WTC11 (cell line): ENCODE results near the gene CDH13. TPM values are rescaled to one million over a fixed set of nuclear protein-coding genes. Genes with fewer than 3 reads are reported as not detected.

Source experiments
- ATAC-seq: fragments of 200-7000 bp; cut with Tn5 transposase; 2 replicates; pipeline ENCODE4 v1.10.0; 2021; ENCODE audit warnings: mild to moderate bottlenecking, moderate library complexity
- CTCF ChIA-PET: fragments of 300-600 bp; sonication (Branson Sonifier 250); formaldehyde crosslinking; loops from one replicate; lab custom pipeline; 2021; ENCODE audit warnings: antibody characterized with exemption; lab: Charles Lee
- POLR2A ChIA-PET: fragments of 350-600 bp; sonication (Branson Sonifier 250); formaldehyde crosslinking; loops from one replicate; lab custom pipeline; 2021; ENCODE audit warnings: antibody characterized with exemption; lab: Charles Lee
- DNase-seq: peaks from one replicate; pipeline ENCODE4 v3.0.0; 2021; ENCODE audit warnings: low spot score
- H3K27ac Mint-ChIP-seq: 2 replicates; pipeline ENCODE4 v1.8.0; 2021; ENCODE audit warnings: mixed read lengths
- H3K27me3 Mint-ChIP-seq: 2 replicates; pipeline ENCODE4 v1.8.0; 2021; ENCODE audit warnings: low read depth, mild to moderate bottlenecking, moderate library complexity, mixed read lengths
- H3K36me3 Mint-ChIP-seq: 2 replicates; pipeline ENCODE4 v1.8.0; 2021; ENCODE audit warnings: mixed read lengths
- H3K4me1 Mint-ChIP-seq: 2 replicates; pipeline ENCODE4 v1.8.0; 2022; ENCODE audit warnings: mixed read lengths
- H3K4me3 Mint-ChIP-seq: 2 replicates; pipeline ENCODE4 v1.8.0; 2021; ENCODE audit warnings: mild to moderate bottlenecking, moderate library complexity, mixed read lengths
- H3K9me3 Mint-ChIP-seq: 2 replicates; pipeline ENCODE4 v1.8.0; 2021; ENCODE audit warnings: mixed read lengths
- ATF2 ChIP-seq: sonication (generic); formaldehyde crosslinking; IDR thresholded peaks from 2 replicates; pipeline ENCODE4 v1.8.1; 2022; ENCODE audit warnings: low read depth, missing genetic modification reagents, borderline replicate concordance
- EMX1 ChIP-seq: fragments of 250-450 bp; sonication (Bioruptor Pico); IDR thresholded peaks from 2 replicates; pipeline ENCODE4 v1.8.0; 2021; ENCODE audit warnings: mild to moderate bottlenecking
- IRF2 ChIP-seq: sonication (generic); formaldehyde crosslinking; IDR thresholded peaks from 2 replicates; pipeline ENCODE4 v1.8.0; 2022; ENCODE audit warnings: low read depth, missing genetic modification reagents, borderline replicate concordance
- JUN ChIP-seq: sonication (generic); formaldehyde crosslinking; IDR thresholded peaks from 2 replicates; pipeline ENCODE4 v1.8.0; 2023; ENCODE audit warnings: mild to moderate bottlenecking, missing genetic modification reagents
- NFATC4 ChIP-seq: fragments of 250-450 bp; sonication (Bioruptor Pico); IDR thresholded peaks from 2 replicates; pipeline ENCODE4 v1.9.0; 2021; ENCODE audit warnings: mild to moderate bottlenecking
- NR2C2 ChIP-seq: sonication (generic); formaldehyde crosslinking; IDR thresholded peaks from 2 replicates; pipeline ENCODE4 v1.8.0; 2022; ENCODE audit warnings: mild to moderate bottlenecking, missing genetic modification reagents
- OVOL2 ChIP-seq: fragments of 250-450 bp; sonication (Bioruptor Pico); IDR thresholded peaks from 2 replicates; pipeline ENCODE4 v1.9.0; 2021; ENCODE audit warnings: mild to moderate bottlenecking, borderline replicate concordance
- PREB ChIP-seq: sonication (generic); formaldehyde crosslinking; IDR thresholded peaks from 2 replicates; pipeline ENCODE4 v1.8.1; 2022; ENCODE audit warnings: mild to moderate bottlenecking, missing genetic modification reagents, moderate library complexity, borderline replicate concordance
- PRRX2 ChIP-seq: fragments of 250-450 bp; sonication (Bioruptor Pico); IDR thresholded peaks from 2 replicates; pipeline ENCODE4 v1.8.0; 2021; ENCODE audit warnings: mild to moderate bottlenecking
- SP1 ChIP-seq: sonication (generic); formaldehyde crosslinking; conservative IDR thresholded peaks from 2 replicates; pipeline ENCODE4 v1.8.1; 2022; ENCODE audit warnings: missing genetic modification reagents
- TCF7 ChIP-seq: sonication (generic); formaldehyde crosslinking; IDR thresholded peaks from 2 replicates; pipeline ENCODE4 v1.8.0; 2022; ENCODE audit warnings: mild to moderate bottlenecking, low read depth, missing genetic modification reagents, moderate library complexity
- TEAD1 ChIP-seq: sonication (generic); formaldehyde crosslinking; IDR thresholded peaks from 2 replicates; pipeline ENCODE4 v1.8.0; 2022; ENCODE audit warnings: mild to moderate bottlenecking, missing genetic modification reagents
- ZNF138 ChIP-seq: sonication (generic); formaldehyde crosslinking; conservative IDR thresholded peaks from 2 replicates; pipeline ENCODE4 v1.8.1; 2022; ENCODE audit warnings: mild to moderate bottlenecking, moderate library complexity, missing genetic modification reagents
- ZNF219 ChIP-seq: sonication (generic); formaldehyde crosslinking; IDR thresholded peaks from 2 replicates; pipeline ENCODE4 v1.8.0; 2023; ENCODE audit warnings: missing genetic modification reagents, mild to moderate bottlenecking, borderline replicate concordance
- ZNF263 ChIP-seq: sonication (generic); formaldehyde crosslinking; IDR thresholded peaks from 2 replicates; pipeline ENCODE4 v1.8.1; 2022; ENCODE audit warnings: low read depth, mild to moderate bottlenecking, moderate library complexity, missing genetic modification reagents
- ZNF416 ChIP-seq: fragments of 250-450 bp; sonication (Bioruptor Pico); IDR thresholded peaks from 2 replicates; pipeline ENCODE4 v1.9.0; 2021; ENCODE audit warnings: mild to moderate bottlenecking, inconsistent platforms
- ZNF532 ChIP-seq: fragments of 250-450 bp; sonication (Bioruptor Pico); IDR thresholded peaks from 2 replicates; pipeline ENCODE4 v1.9.0; 2021; ENCODE audit warnings: mild to moderate bottlenecking, borderline replicate concordance
- total RNA-seq: library from RNA; stranded (reverse); gene quantifications from 3 replicates; pipeline ENCODE4 v1.2.3, GENCODE V29; 2021
- TF ChIP-seq, protein P1 (sequence below): sonication (generic); formaldehyde crosslinking; conservative IDR thresholded peaks from 2 replicates; pipeline ENCODE4 v1.8.1; 2023; ENCODE audit warnings: mild to moderate bottlenecking, low read depth, missing genetic modification reagents, moderate library complexity
- TF ChIP-seq, protein P2 (sequence below): fragments of 200-600 bp; IDR thresholded peaks from 2 replicates; pipeline ENCODE4 v1.8.0; 2022; ENCODE audit warnings: antibody characterized with exemption
- TF ChIP-seq, protein P3 (sequence below): sonication (generic); formaldehyde crosslinking; IDR thresholded peaks from 2 replicates; pipeline ENCODE4 v1.8.0; 2023; ENCODE audit warnings: missing genetic modification reagents

The CDH13 gene
- total RNA-seq, 1 experiment from 2014 or later = 0.81 TPM

- TF ChIP-seq ZNF532 (no peak), TEAD1 (CRISPR knock-in tag) (no peak), ATF2 (no peak), ZNF416 (CRISPR knock-in tag) (no peak), SP1 (no peak), JUN (CRISPR knock-in tag) (no peak)
- TF ChIP-seq, protein P1, sequence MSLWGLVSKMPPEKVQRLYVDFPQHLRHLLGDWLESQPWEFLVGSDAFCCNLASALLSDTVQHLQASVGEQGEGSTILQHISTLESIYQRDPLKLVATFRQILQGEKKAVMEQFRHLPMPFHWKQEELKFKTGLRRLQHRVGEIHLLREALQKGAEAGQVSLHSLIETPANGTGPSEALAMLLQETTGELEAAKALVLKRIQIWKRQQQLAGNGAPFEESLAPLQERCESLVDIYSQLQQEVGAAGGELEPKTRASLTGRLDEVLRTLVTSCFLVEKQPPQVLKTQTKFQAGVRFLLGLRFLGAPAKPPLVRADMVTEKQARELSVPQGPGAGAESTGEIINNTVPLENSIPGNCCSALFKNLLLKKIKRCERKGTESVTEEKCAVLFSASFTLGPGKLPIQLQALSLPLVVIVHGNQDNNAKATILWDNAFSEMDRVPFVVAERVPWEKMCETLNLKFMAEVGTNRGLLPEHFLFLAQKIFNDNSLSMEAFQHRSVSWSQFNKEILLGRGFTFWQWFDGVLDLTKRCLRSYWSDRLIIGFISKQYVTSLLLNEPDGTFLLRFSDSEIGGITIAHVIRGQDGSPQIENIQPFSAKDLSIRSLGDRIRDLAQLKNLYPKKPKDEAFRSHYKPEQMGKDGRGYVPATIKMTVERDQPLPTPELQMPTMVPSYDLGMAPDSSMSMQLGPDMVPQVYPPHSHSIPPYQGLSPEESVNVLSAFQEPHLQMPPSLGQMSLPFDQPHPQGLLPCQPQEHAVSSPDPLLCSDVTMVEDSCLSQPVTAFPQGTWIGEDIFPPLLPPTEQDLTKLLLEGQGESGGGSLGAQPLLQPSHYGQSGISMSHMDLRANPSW (CRISPR knock-in tag) = no peak
These were observed 125.4 kb downstream of the CDH13 start (continued) for GRCh38 chr16:82752172-82752571.

GRCh38 chr16:82753821-82754220, 127.1 kb downstream of the CDH13 start:
- Mint-ChIP-seq H3K4me3 (no peak overlapping the region), H3K4me1 (peaks cover 23% of the 10 kb centered on the region), H3K36me3 (no peaks in the 10 kb centered on the region), H3K27ac (no peak overlapping the region), H3K27me3 (no peaks in the 10 kb centered on the region), H3K9me3 (peaks cover 9% of the 10 kb centered on the region)
- no peak for ATAC-seq
- CTCF ChIA-PET = no interaction called here
- no peak for DNase-seq
- POLR2A ChIA-PET = no interaction called here
- no peak for TF ChIP-seq NFATC4 (CRISPR knock-in tag)
- TF ChIP-seq EMX1 (CRISPR knock-in tag) = no peak
- no peak for TF ChIP-seq ZNF532
- TF ChIP-seq PREB (CRISPR knock-in tag) = no peak
- TF ChIP-seq, protein P2, sequence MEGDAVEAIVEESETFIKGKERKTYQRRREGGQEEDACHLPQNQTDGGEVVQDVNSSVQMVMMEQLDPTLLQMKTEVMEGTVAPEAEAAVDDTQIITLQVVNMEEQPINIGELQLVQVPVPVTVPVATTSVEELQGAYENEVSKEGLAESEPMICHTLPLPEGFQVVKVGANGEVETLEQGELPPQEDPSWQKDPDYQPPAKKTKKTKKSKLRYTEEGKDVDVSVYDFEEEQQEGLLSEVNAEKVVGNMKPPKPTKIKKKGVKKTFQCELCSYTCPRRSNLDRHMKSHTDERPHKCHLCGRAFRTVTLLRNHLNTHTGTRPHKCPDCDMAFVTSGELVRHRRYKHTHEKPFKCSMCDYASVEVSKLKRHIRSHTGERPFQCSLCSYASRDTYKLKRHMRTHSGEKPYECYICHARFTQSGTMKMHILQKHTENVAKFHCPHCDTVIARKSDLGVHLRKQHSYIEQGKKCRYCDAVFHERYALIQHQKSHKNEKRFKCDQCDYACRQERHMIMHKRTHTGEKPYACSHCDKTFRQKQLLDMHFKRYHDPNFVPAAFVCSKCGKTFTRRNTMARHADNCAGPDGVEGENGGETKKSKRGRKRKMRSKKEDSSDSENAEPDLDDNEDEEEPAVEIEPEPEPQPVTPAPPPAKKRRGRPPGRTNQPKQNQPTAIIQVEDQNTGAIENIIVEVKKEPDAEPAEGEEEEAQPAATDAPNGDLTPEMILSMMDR = no peak
- TF ChIP-seq TCF7 (CRISPR knock-in tag) = no peak
- no peak for TF ChIP-seq PRRX2
- TF ChIP-seq, protein P3, sequence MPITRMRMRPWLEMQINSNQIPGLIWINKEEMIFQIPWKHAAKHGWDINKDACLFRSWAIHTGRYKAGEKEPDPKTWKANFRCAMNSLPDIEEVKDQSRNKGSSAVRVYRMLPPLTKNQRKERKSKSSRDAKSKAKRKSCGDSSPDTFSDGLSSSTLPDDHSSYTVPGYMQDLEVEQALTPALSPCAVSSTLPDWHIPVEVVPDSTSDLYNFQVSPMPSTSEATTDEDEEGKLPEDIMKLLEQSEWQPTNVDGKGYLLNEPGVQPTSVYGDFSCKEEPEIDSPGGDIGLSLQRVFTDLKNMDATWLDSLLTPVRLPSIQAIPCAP (CRISPR knock-in tag) = no peak
- no peak for TF ChIP-seq JUN (CRISPR knock-in tag)
- TF ChIP-seq OVOL2 (CRISPR knock-in tag) = no peak
- no peak for TF ChIP-seq IRF2 (CRISPR knock-in tag)
- TF ChIP-seq NR2C2 (CRISPR knock-in tag) = no peak
- no peak for TF ChIP-seq ZNF263 (CRISPR knock-in tag)
- no peak for TF ChIP-seq ZNF219 (CRISPR knock-in tag)
- TF ChIP-seq ZNF138 (CRISPR knock-in tag) = no peak
